ENCODE data around the gene RAC2.

The RAC2 gene

GRCh38 chr22:37215890-37216289 lies 28.2 kb downstream of the RAC2 start:
- DNase-seq: no peak

- DNase-seq: no peak
Observed at GRCh38 chr22:37214731-37215030, 29.4 kb downstream of the RAC2 start.

- no peak for DNase-seq
Observed at GRCh38 chr22:37213941-37214730, 29.9 kb downstream of the RAC2 start.

- no peak for DNase-seq
Observed at GRCh38 chr22:37213218-37213855, 30.7 kb downstream of the RAC2 start.

- DNase-seq: no peak
Observed at GRCh38 chr22:37212174-37212906, 31.7 kb downstream of the RAC2 start, which contains the start of gene SSTR3. Gene SSTR3, minus strand, starts transcription at chr22:37212477. Its CDS starts 4,674 bp downstream, at chr22:37207803.

GRCh38 chr22:37211866-37212173 lies 32.2 kb downstream of the RAC2 start:
- no peak for DNase-seq

- no peak for DNase-seq
Observed at GRCh38 chr22:37211075-37211865, 32.8 kb downstream of the RAC2 start.

GRCh38 chr22:37210041-37210803 lies 33.8 kb downstream of the RAC2 start:
- no peak for DNase-seq

- DNase-seq: no peak
Observed at GRCh38 chr22:37209140-37209845, 34.8 kb downstream of the RAC2 start.

GRCh38 chr22:37208401-37209139 lies 35.5 kb downstream of the RAC2 start:
- DNase-seq: no peak

- DNase-seq: no peak
Observed at GRCh38 chr22:37207981-37208380, 36.1 kb downstream of the RAC2 start.

- no peak for DNase-seq
Observed at GRCh38 chr22:37206841-37207821, 36.9 kb downstream of the RAC2 start.

GRCh38 chr22:37206118-37206840 lies 37.8 kb downstream of the RAC2 start:
- no peak for DNase-seq

GRCh38 chr22:37205046-37205445 lies 39.0 kb downstream of the RAC2 start:
- DNase-seq: no peak

- no peak for DNase-seq
Observed at GRCh38 chr22:37204045-37204655, 39.9 kb downstream of the RAC2 start.

- no peak for DNase-seq
Observed at GRCh38 chr22:37203354-37204044, 40.6 kb downstream of the RAC2 start.

- DNase-seq: no peak
Observed at GRCh38 chr22:37202716-37203115, 41.4 kb downstream of the RAC2 start.

GRCh38 chr22:37202001-37202555 lies 42.0 kb downstream of the RAC2 start:
- DNase-seq: no peak
